Stimulated activated CD8-positive, alpha-beta memory T cell treated with anti-CD3 and anti-CD28 coated beads, Interleukin-12 subunit alpha, Interleukin-12 subunit beta, amount 100 ng/mL, for 24 hours (primary cell): Measurements from ENCODE around the gene KCNK18.
"Not testable (repeated sequence)": the region's sequence is repeated elsewhere in the genome, so short reads cannot be mapped to it uniquely, and the experiment has no call there.

Source experiments
- DNase-seq: peaks from one replicate; pipeline ENCODE4 v3.0.0-alpha.2; 2020; ENCODE audit errors: extremely low read depth

KCNK18 gene

DNA sequence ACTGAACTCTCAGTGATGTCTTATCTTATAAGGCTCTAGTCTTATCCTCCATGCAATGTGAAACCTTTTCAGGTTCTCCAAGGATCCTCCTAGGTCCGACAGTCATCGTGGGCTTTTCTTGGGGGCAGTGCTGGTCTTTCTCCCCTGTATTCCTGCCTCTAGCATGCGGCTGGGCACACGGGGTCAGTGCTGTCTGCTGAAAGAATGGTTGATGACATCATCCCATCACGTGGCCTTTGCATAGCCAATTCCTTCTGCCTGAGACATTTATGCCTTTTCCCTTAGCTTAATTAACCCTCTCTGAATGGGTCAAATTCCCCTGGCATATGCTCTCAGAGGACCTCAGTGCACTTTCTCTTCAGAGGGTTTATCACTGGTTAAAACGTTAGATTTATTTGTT is 27.0 kb upstream of the KCNK18 start:
- DNase-seq: no peak

DNA sequence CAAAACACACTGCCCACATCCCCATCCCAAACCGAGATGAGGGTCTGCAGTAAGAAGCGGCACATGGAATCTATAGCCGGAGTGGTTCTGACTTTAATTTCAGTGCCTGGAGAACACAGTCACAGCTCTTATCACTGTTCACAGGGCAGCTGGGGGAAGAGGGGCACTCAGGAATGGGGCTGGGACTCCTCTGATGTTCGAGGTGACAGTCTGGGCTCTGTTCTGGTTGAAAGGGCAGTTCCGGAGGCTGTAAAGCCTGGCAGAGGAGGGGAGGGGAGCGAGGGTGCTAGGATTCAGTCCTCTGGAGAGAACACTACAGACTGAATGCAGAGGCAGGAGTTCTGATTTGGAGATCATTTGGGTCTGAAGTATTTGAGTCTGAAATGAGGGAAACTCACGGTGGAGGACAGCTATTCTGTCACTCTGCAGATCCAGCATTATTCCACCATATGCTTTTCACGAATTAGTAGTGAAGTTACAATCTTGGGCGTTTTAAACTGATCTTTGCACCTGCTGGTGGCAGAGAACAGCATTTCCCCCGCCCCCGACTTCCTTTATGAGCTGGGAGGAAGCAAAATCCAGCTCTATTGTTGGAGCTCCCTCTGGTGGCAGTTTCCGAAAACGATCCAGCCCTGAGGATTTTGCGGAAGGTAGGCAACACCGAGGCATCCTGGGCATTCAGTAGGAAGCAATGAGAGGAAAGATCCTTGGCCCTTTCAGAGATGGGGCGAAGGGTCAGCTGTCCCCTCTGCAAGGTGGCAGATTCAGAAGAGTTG is 22.7 kb upstream of the KCNK18 start:
- peak; percentile 54 for DNase-seq

DNA sequence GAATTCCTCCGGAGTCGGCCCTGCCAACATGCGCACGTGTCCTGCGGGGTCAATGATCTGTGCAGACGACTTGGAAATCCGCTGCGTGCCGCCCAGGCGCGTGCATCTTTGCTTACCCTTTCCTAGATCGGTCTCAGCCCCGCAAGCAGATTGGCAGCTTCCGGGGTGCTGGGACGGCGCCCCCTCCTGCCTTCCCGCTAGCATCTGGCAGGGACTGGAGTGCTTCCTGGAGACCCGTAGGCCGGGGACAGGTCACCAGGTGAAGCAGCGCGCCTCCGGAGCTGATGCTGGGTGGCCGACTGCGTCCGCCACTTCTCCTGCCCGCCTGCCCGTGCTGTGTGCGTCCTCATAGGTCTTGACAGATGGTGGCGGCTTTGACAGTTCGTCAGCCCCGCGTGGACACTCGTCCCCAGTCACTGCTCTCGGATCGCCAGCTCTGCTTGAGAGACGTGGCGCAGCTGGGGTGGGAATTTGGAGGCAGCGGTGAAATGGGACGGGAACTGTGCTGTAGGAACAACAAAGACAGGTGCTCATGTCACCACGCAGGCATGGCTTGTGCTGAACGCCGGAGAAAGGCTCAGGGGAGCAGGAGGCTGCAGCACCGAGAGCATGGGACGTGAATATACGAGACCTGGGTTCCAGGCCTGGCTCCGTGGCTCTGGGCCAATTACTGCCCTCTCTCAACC is 21.9 kb upstream of the KCNK18 start:
- DNase-seq: no peak

DNA sequence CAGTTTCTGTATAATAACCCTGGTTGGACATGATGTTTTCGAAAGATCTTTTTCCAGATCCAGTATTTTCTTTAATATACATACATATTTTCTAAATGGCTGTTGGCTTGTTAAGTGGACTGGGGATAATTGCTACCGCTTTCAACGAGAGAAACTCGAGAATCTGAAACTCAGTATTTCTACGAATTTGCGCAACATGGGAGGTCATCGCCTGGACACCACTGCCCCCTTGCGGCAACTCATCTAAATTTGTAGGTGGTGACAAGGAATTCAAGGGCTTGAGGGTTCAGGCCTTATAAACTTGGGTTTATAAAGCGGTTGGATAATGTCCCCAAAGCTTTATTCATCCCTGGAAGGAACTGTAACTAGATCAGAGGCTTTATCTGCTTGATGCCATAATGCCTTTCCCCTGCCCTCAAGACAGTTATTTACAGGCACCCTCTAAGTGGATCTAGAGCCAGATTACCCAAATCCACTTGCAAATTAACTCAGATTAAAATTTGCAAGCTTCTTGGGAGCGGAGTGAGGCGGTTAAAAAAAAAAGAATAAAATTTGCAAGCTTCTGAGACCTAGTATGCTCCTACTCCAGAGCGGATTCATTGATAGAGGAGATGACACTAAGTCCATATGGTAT is 21.3 kb upstream of the KCNK18 start:
- DNase-seq: peak; percentile 31

DNA sequence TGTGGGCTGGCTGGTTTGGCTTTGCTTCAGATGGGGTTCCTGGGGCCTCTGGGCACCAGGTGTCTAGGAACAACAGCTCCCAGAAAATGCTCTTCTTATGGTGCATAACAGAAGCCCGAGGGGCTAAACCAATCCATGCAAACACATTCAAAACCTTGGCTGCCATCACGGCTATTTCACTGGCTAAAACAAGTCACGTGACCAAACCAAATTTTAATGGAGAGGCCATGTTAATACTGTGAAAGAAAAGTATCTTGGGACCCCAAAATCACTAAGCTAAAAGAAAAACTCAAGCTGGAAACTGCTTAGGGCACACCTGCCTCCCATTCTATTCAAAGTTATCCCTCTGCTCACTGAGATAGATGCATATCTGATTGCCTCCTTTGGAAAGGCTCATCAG is 19.1 kb upstream of the KCNK18 start:
- no peak for DNase-seq

DNA sequence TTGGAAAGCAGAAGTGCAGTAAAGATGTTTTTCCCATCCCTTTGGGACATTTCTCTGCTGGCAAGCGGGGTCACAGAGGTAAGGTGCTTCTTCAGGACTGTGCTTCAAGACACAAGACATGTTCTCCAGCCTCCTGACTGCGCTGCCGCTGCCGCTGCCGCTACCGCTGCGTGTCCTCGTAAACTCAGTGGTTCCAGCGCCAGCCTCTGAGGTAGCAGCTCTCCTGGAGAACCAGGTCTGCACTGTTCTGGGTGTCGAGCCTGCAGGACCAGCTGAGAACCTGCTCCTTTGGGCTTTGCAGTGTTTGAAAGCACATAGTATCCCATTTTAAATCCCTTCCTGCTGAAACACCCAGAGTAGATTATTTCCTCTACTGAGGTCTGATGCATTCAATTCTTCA is 13.0 kb upstream of the KCNK18 start:
- DNase-seq: no peak

DNA sequence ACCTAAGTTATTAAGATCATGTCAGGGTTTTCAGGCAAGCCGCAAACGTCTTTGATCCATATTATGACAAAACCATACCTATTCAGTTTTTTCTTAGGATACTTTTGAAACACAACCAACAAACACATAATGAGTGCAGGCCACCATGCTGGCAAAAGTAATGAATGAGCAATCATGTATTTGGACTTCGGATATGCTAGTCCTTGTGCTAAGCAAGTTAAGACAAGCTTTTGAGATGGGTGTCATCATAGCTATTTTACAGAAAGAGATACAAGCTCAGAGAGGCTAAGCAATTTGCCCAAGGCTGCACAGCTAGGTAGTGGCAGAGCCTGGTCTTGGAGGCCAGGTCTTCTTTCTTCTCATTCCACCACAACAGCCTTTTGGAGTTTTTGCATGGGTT is 12.5 kb upstream of the KCNK18 start:
- DNase-seq: no peak

DNA sequence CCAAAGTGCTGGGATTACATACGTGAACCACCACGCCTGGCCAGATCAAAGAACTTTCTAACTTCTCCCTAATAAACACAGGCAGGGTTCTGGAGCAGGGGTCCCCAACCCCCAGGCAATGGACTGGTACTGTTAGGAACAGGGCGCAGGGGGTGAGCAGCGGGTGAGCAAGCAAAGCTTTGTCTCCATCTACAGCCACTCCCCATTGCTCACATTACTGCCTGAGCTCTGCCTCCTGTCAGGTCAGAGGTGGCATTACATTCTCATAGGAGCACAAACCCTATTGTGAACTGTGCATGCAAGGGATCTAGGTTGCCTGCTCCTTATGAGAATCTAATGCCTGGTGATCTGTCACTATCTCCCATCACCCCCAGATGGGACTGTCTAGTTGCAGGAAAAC is 11.5 kb upstream of the KCNK18 start:
- DNase-seq: not testable (repeated sequence)

DNA sequence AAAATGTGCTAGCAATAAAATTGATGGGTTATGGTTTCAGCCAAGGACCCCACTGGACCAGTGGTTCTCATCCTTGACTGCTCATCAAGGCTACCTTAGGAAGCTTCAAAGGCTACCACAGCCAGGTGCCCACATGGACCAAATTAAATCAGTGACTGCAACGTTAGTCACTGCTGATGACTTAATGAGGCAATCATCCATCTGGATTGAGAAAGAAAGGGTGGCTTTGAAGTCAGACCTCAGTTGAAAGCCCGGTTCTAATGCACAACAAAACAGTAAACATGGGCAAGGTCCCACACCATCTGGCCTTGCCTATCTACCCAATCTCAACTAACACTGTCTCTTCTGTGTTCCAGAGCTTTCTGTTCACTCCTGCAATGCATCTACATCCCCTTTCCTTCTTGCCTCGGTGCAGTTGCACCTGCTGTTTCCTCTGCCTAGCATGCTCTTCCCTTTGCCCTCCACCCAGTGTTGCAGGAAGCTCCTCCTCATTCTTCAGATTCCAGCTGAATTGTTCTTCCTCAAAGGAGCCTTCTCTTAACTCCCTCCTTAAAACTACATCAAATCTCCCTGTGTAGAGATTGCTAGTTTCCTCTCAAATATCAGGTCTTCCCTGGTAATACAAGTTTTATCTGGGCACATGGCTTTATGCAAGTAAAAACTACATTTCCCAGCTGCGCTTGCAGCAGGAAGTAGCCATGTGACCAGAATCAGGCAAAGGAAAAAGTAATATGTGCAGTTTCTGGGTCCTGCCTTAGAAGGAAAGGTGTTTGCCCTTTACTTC is 10.3 kb upstream of the KCNK18 start:
- no peak for DNase-seq

DNA sequence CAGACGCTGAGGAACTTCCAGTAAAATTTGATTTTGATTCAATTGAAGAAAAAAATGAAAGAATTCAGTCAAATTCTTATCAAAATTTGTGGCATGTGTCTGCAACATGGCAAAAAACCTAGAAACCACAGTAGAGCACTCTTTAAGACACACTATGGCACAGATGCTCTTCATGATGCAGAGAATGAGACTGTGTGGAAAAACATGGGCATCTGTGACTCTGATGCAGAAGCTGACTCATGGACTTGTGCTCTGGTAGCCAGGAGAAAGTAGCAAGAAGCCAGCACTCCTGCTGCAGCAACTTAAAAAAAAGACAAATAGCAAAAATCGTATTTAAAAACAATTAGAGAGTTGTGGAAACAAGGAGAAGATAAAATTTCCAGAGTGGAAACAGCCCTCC is 8.9 kb upstream of the KCNK18 start:
- DNase-seq: no peak

DNA sequence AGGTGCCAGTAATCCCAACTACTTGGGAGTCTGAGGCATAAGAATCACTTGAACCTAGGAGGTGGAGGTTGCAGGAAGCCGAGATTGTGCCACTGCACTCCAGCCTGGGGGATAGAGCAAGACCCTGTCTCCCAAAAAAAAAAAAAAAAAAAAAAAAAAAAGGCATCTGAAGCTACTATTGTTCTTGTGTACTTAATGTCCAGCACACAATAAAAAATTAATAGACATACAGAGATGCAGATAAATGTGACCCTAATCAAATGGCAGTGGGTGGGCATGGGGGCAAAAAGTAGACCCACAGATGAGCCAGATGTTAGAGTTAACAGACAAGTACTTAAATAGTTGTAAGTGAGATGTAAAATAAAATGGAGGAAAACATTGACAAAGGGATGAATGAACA is 7.7 kb upstream of the KCNK18 start:
- no peak for DNase-seq

DNA sequence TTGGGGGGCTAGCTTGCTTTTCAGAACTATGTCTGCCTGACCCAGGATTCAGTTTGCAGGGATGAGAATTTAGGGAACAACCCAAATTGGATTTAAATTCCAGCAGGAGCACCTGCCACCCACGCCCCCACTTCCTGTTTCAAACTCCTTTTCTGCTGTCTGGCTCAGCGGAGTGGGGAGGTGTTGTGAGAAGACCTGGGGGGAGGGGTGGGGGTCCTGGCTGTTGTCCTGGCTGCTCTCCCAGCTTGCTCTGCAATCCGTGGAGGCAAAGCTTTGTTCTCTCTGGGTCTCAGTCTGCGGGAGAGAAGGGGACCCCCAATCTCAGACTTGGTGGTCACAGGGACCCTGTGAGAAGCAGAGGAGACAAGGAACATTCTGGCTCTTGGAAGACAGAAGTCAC is 799 bp downstream of the KCNK18 start:
- DNase-seq: no peak

DNA sequence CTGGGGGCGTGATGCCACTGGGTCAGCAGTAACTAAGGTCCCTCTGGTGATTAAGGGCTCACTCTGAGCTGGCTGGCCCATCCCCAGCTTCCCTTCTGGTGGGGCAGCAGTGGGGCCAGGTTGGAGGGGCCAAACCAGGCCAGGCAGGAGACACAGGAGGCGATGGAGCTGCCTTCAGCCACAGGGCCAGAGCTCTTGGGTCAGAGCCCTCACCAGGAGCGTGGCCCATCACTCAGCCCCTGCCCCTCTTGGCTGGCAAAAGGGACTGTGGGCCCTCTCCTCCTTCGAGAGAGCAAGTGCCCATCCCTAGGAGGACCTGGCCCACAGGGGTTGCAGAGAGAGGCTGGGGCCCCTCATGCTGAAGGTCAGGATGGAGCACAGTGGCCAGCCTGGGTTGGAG is 4.5 kb downstream of the KCNK18 start:
- DNase-seq: no peak

DNA sequence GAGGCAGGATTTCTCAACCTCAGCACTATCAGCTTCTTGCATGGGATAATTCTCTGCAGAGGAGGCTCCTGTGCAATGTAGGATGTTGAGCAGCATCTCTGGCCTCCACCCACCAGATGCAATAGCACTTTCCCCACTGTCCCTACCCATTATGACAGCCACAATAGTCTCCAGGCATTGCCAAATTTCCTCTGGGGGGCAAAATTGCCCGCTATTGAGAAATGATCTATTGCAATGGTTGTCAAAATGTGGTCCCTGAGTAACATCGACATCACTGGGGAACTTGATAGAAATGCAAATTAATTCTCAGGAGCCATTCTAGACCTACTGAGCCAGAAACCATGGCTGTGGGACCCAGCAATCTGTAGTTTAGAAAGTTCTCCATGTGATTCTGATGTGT is 7.0 kb downstream of the KCNK18 start:
- DNase-seq: no peak

DNA sequence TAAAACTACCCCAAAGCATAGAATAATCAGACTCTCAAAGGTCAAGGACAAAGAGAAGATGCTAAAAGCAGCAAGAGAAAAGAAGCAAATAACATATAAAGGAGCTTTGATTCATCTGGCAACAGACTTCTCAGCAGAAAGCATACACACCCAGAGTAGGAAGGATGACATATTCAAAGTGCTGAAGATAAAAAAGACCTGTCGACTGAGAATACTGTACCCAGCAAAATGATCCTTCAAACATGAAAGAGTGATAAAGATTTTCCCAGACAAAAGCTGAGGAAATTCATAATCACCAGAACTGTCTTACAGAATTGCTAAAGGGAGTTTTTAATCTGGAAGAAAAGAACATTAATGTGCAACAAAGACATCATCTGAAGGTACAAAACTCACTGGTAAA is 14.9 kb downstream of the KCNK18 start:
- no peak for DNase-seq

DNA sequence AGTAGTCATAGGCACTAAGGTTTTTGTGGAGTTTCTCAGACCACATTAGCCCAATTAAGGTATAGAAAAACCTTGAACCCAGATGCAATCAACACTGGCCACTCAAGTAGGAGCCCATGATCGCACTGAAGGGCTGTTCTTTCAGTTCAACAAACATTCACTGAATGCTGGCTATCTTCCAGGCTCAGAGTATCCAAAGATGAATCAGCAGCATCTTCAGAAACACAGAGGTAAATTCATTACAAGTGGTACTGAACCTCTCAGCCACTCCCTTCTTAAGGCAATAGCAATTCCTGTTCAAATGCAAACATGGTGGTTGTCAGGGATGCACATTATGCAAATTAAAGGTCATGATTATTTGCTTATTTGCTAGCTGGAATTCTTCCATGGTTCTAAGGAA is 17.1 kb downstream of the KCNK18 start:
- DNase-seq: no peak

DNA sequence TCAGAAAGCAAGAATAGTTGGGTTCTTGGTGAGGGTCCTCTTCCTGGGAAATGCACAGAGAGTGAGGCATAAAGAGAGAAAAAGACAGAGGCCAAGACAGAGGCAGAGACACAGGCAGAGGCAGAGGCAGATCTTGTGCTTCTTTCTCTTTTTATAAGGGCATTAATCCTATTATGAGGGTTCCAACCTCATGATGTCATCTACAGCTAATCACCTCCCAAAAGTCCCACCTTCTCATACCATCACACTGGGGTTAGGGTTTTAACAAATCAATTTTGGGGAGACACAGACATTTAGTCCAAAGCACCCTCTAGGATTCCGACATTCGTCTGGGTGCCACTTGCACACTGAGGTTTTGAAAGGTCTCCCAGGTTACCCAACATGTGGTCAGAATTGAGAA is 17.8 kb downstream of the KCNK18 start:
- DNase-seq: no peak

DNA sequence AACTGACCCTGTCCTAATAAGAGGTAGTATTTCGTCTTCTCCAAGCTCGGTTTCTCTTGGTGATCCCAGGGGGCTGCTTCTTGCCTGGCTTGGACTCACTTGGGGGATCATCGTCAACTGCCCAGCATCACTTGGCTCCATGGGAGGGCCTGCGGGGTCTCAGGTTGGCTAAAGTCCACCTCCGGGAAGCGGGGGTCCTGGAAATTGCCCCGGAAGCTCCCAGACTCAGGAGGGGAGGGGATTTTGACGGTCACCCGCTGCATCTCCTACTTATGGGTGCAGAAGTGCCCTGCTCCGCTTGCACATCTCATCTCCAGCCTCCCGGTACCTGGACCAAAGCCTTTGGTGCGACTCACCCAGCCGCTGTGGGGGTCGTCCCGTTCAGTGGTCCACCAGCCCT is 18.7 kb downstream of the KCNK18 start:
- no peak for DNase-seq

DNA sequence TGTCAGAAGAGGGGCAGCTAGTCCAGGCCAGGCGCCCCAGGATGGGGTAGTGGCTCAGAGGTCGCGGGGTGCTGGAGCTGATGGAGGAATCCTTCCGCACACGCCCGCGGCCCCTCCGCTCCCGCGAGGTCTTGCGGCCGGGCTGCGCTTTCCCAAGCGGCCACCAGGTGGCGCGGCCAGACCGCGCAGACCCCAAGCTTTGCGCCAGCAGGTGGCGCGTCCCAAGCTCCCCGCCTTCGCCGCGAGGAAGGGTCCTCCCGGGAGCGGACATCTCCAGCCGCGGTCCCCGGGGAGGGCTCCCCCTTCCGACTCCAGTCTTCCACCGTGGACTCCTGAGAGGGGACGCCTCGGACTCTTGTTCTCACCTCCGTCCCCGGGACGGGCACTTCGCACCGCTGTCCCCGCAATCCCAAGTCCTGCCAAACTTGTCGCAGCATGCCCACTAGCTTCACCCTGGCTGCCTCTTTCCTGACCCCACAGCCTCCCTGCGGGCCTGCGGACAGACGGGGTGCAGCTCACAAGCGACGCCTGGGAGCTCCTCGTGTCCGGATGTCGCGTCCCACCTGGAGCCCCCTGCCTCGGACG is 19.4 kb downstream of the KCNK18 start:
- DNase-seq: peak; percentile 25

DNA sequence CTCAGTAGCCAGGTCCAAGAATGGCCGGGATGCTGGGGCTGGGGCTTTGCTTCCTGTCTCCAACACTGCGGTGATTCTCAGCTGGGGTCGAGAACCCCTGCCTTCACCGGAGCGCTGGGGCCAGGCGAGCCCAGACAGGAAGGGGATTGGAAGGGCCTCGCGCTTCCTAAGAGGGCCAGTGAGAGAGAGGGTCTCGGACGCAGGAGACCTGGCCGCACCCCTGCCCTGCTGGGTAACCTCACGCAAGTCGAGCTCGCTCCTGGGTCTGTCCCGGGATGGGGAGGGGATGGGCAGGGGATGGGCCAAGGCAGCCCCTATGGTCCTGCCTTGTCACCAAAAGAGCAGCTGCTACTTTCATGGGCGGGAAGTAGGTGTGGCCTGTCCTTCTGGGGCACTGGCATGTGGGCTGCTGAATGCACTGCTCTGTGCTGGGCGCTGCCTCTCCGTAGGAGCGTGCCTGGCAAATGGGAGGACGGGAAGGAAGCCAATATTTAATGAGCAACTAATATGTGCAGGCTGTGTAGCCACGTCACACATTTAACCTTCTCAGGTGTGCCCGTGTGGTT is 20.0 kb downstream of the KCNK18 start:
- no peak for DNase-seq

DNA sequence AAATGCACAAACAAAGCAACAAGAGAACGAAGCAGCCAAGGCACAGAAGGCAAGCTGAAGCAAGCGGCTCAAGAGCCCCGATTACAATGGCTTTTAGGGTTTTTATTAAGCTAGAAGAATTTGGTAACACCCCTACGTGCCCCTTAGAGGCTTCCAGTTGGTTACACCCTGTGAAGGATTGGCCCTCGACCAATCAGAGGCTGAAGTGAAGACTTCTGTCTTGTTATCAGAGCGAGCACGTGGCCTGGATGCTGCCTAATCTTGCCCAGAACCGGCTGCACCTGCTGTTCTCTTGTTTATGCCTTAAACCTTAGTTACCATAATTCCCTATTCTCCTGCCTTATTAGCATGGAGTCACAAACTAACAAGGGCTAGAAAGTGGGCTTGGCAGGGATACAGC is 21.4 kb downstream of the KCNK18 start:
- DNase-seq: no peak
